CD4-positive, alpha-beta T cell (primary cell): ENCODE data around the gene GOPC. TPM values are rescaled to one million over a fixed set of nuclear protein-coding genes. Genes with fewer than 3 reads are reported as not detected.

Experiments
- ATAC-seq: fragments of 200-7000 bp; cut with Tn5 transposase; one replicate; pipeline ENCODE4 v1.10.0; 2022; ENCODE audit warnings: mild to moderate bottlenecking; ENCODE audit not compliant: poor library complexity
- CTCF ChIA-PET: fragments of 350-600 bp; sonication (Branson Sonifier 250); formaldehyde crosslinking; loops from one replicate; lab custom pipeline; 2021; ENCODE audit warnings: antibody characterized with exemption, inconsistent platforms; lab: Charles Lee
- POLR2A ChIA-PET: fragments of 350-600 bp; sonication (Branson Sonifier 250); formaldehyde crosslinking; loops from one replicate; lab custom pipeline; 2021; ENCODE audit warnings: antibody characterized with exemption, inconsistent platforms; lab: Charles Lee
- DNase-seq, 14 experiments: peaks; one replicate each; pipeline ENCODE4 v3.0.0-alpha.2; 2013 to 2020; ENCODE audit warnings: mixed read lengths in 2 of 14
- H3K27ac ChIP-seq, 2 donors: one replicate each; pipeline versions ENCODE4 v1.5.1 to v1.7.0; 2013; ENCODE audit warnings: low read length in 2 of 2, low read depth in 1 of 2, mild to moderate bottlenecking in 1 of 2
- H3K27me3 ChIP-seq, 2 experiments: 1 replicate in 1 of 2; 2 replicates in 1 of 2; pipeline versions ENCODE4 v1.6.1 to v1.7.0; 2013; ENCODE audit warnings: low read length in 2 of 2, control low read depth in 1 of 2, mild to moderate bottlenecking in 1 of 2, moderate library complexity in 1 of 2; ENCODE audit not compliant: insufficient read depth in 2 of 2, control insufficient read depth in 1 of 2
- H3K36me3 ChIP-seq: one replicate; pipeline ENCODE4 v1.6.1; 2013; ENCODE audit warnings: low read length, control low read depth; ENCODE audit not compliant: insufficient read depth
- H3K4me1 ChIP-seq: one replicate; pipeline ENCODE4 v1.6.1; 2013; ENCODE audit warnings: low read length, control low read depth; ENCODE audit not compliant: insufficient read depth
- H3K4me3 ChIP-seq: one replicate; pipeline ENCODE4 v1.5.1; 2013; ENCODE audit warnings: mild to moderate bottlenecking, low read length, moderate library complexity
- H3K9me3 ChIP-seq, 2 experiments: 1 replicate in 1 of 2; 2 replicates in 1 of 2; pipeline versions ENCODE4 v1.6.1 to v1.7.0; 2013; ENCODE audit warnings: low read length in 2 of 2, mild to moderate bottlenecking in 2 of 2, control low read depth in 1 of 2, moderate library complexity in 1 of 2; ENCODE audit not compliant: control insufficient read depth in 1 of 2, insufficient read depth in 1 of 2
- H3K27ac Mint-ChIP-seq: one replicate; pipeline ENCODE4 v1.8.0; 2020; ENCODE audit warnings: mixed read lengths
- H3K27me3 Mint-ChIP-seq: one replicate; pipeline ENCODE4 v1.8.0; 2021; ENCODE audit warnings: mixed read lengths
- H3K36me3 Mint-ChIP-seq: one replicate; pipeline ENCODE4 v1.8.0; 2021; ENCODE audit warnings: low read depth, mixed read lengths
- H3K4me1 Mint-ChIP-seq: one replicate; pipeline ENCODE4 v1.8.0; 2021; ENCODE audit warnings: low read depth, mixed read lengths
- H3K4me3 Mint-ChIP-seq: one replicate; pipeline ENCODE4 v1.8.0; 2020; ENCODE audit warnings: mild to moderate bottlenecking, mixed read lengths
- H3K9me3 Mint-ChIP-seq: one replicate; pipeline ENCODE4 v1.8.0; 2020; ENCODE audit warnings: mixed read lengths
- intact Hi-C, 2 experiments: fragments of 100-400 bp; cut with DNase I in 1 of 2; cut with micrococcal nuclease in 1 of 2; formaldehyde crosslinking; loops; one replicate each; pipeline versions ENCODE4 v1.15.1 to v1.9.0; 2023 to 2025; cut with DNase I, micrococcal nuclease
- total RNA-seq, 174 experiments: library from RNA in 2 of 174; stranded (reverse) in 2 of 174; gene quantifications; one replicate each; pipeline ENCODE4 v1.2.3 and lab custom pipeline; 2021 to 2026
- TF ChIP-seq, protein P1 (sequence below): fragments of 200-600 bp; IDR thresholded peaks from one replicate; pipeline ENCODE4 v1.8.0; 2022; ENCODE audit warnings: antibody characterized with exemption, mild to moderate bottlenecking

GOPC gene
- total RNA-seq, 2 experiments from 2014 or later = 9.7 to 10.8 TPM

GRCh38 chr6:117515326-117515725, 87.0 kb downstream of the GOPC start:
- no peaks in the 10 kb centered on the region for H3K4me1 ChIP-seq
- POLR2A ChIA-PET = no interaction called here
- H3K4me3 ChIP-seq = no peak overlapping the region
- peaks cover 9% of the 10 kb centered on the region for H3K27me3 Mint-ChIP-seq
- H3K4me3 Mint-ChIP-seq = no peak overlapping the region
- H3K27ac ChIP-seq = no peak overlapping the region
- no peaks in the 10 kb centered on the region for H3K36me3 ChIP-seq
- DNase-seq (no peak), ATAC-seq (no peak)
- H3K4me1 Mint-ChIP-seq = no peaks in the 10 kb centered on the region
- no peak overlapping the region for H3K27ac Mint-ChIP-seq
- peaks cover 3 to 5% of the 10 kb centered on the region in 2 experiments for H3K27me3 ChIP-seq
- H3K9me3 Mint-ChIP-seq = no peaks in the 10 kb centered on the region
- CTCF ChIA-PET = no interaction called here
- H3K36me3 Mint-ChIP-seq = no peaks in the 10 kb centered on the region
- H3K9me3 ChIP-seq = no peaks in the 10 kb centered on the region
- TF ChIP-seq, protein P1, sequence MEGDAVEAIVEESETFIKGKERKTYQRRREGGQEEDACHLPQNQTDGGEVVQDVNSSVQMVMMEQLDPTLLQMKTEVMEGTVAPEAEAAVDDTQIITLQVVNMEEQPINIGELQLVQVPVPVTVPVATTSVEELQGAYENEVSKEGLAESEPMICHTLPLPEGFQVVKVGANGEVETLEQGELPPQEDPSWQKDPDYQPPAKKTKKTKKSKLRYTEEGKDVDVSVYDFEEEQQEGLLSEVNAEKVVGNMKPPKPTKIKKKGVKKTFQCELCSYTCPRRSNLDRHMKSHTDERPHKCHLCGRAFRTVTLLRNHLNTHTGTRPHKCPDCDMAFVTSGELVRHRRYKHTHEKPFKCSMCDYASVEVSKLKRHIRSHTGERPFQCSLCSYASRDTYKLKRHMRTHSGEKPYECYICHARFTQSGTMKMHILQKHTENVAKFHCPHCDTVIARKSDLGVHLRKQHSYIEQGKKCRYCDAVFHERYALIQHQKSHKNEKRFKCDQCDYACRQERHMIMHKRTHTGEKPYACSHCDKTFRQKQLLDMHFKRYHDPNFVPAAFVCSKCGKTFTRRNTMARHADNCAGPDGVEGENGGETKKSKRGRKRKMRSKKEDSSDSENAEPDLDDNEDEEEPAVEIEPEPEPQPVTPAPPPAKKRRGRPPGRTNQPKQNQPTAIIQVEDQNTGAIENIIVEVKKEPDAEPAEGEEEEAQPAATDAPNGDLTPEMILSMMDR = no peak
- intact Hi-C loops = no loop called here

DNA sequence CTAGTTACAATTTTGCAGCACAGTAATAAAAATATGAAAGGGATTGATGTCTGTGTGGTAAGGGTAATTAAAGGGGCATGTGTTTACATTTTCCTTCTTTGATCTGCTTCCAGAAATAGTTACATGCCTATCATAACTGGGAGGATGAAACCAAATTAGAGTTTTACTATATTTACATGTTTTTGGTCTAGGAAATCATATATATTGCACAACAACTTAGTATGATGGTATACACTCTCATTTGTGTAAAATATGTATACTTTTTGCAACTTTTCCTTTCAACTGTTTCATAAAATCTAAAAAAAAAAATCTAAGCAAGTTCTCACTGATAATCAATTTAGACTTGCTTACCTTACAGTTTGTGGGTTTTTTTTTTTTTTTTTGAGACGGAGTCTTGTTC, 87.7 kb downstream of the GOPC start:
- Histone ChIP-seq H3K36me3 (no peaks in the 10 kb centered on the region), H3K4me1 (no peaks in the 10 kb centered on the region), H3K9me3 (no peaks in the 10 kb centered on the region), H3K4me3 (no peak overlapping the region), H3K27me3 (peaks cover 3 to 5% of the 10 kb centered on the region in 2 experiments), H3K27ac (no peak overlapping the region)
- H3K27ac Mint-ChIP-seq = no peak overlapping the region
- ATAC-seq = no peak
- no peaks in the 10 kb centered on the region for H3K9me3 Mint-ChIP-seq
- ChIA-PET POLR2A (no interaction called here), CTCF (no interaction called here)
- intact Hi-C loops = no loop called here
- H3K4me3 Mint-ChIP-seq = no peak overlapping the region
- H3K27me3 Mint-ChIP-seq = peaks cover 11% of the 10 kb centered on the region
- no peak for DNase-seq
- H3K36me3 Mint-ChIP-seq = no peaks in the 10 kb centered on the region
- TF ChIP-seq, protein P1 = no peak
- H3K4me1 Mint-ChIP-seq = no peaks in the 10 kb centered on the region

- Histone ChIP-seq H3K4me1 (no peaks in the 10 kb centered on the region), H3K36me3 (no peaks in the 10 kb centered on the region), H3K27ac (no peak overlapping the region), H3K4me3 (no peak overlapping the region), H3K27me3 (peaks cover 3 to 5% of the 10 kb centered on the region in 2 experiments), H3K9me3 (no peaks in the 10 kb centered on the region)
- no peak for DNase-seq
- TF ChIP-seq, protein P1 = no peak
- H3K4me3 Mint-ChIP-seq = no peak overlapping the region
- no peaks in the 10 kb centered on the region for H3K4me1 Mint-ChIP-seq
- no peak for ATAC-seq
- H3K9me3 Mint-ChIP-seq = no peaks in the 10 kb centered on the region
- POLR2A ChIA-PET = no interaction called here
- CTCF ChIA-PET = no interaction called here
- H3K27me3 Mint-ChIP-seq = peaks cover 19% of the 10 kb centered on the region
- no peak overlapping the region for H3K27ac Mint-ChIP-seq
- no peaks in the 10 kb centered on the region for H3K36me3 Mint-ChIP-seq
- intact Hi-C loops = no loop called here
Measured at GRCh38 chr6:117513778-117514365, 88.4 kb downstream of the GOPC start.
